ENCODE results near the gene PLAAT1.

The PLAAT1 gene

DNA sequence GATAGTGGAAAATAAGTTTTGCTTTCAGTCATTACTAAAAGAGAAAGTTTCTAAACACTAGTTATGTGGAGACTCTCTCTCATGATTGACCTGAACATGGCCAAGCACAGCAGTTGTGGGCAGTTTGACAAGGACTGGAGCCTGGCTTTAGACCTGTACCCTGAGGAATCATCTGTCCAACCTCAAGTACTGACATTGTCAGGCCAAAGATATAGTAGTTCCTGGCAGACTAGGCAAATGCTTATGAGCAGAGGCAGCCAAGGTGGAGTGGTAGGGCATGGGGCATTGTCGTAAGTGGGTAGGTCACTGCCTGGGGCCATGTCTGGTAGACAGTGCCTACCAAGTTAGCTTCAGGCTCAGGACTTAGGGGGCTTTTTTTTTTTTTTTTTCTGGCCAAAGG is 20.9 kb downstream of the PLAAT1 start:
- DNase-seq: no peak

- no peak for DNase-seq
Measured at GRCh38 chr3:193262707-193263106, 21.7 kb downstream of the PLAAT1 start.

- no peak for DNase-seq
Measured at GRCh38 chr3:193269343-193270028, 28.5 kb downstream of the PLAAT1 start.

DNA sequence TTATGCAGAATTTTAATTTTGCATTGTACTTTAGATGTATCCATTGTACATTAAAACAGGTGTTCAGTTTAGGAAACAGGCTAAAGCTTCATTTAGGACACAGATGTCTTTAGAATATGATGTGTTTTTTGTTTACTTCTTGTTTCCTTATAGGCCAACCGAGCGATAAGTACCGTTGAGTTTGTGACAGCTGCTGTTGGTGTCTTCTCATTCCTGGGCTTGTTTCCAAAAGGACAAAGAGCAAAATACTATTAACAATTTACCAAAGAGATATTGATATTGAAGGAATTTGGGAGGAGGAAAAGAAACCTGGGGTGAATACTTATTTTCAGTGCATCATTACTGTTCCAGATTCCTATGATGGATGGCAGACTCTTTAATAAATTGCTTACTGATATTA is 29.4 kb downstream of the PLAAT1 start:
- no peak for DNase-seq

- no peak for DNase-seq
Measured at GRCh38 chr3:193271101-193271840, 30.2 kb downstream of the PLAAT1 start.

GRCh38 chr3:193292386-193292785 is 51.4 kb downstream of the PLAAT1 start:
- DNase-seq: no peak

- no peak for DNase-seq
Measured at GRCh38 chr3:193295985-193296384, 55.0 kb downstream of the PLAAT1 start.

GRCh38 chr3:193297421-193297820 is 56.4 kb downstream of the PLAAT1 start:
- DNase-seq: no peak

- DNase-seq: no peak
Measured at GRCh38 chr3:193301433-193301832, 60.4 kb downstream of the PLAAT1 start.

DNA sequence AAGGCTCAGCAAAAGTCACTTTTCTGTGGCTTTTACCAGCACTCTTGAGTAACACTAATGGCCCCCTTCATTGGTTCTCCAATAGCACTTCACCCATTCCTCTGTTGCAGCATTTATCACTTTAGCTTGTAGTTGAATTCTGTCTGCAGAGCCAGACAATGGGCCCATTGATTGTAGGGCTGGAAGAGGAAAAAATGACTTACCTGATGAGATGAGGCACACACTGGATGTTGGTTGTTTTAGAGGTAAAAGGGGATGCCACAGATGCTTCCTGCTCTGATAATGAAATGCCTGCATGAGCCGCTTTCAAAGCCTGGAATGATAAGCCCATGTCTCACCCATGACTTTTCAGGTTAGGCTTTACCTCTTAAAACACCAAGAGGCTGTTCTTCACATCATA is 64.3 kb downstream of the PLAAT1 start:
- DNase-seq: no peak

GRCh38 chr3:193310914-193311723 is 70.1 kb downstream of the PLAAT1 start:
- DNase-seq: no peak

DNA sequence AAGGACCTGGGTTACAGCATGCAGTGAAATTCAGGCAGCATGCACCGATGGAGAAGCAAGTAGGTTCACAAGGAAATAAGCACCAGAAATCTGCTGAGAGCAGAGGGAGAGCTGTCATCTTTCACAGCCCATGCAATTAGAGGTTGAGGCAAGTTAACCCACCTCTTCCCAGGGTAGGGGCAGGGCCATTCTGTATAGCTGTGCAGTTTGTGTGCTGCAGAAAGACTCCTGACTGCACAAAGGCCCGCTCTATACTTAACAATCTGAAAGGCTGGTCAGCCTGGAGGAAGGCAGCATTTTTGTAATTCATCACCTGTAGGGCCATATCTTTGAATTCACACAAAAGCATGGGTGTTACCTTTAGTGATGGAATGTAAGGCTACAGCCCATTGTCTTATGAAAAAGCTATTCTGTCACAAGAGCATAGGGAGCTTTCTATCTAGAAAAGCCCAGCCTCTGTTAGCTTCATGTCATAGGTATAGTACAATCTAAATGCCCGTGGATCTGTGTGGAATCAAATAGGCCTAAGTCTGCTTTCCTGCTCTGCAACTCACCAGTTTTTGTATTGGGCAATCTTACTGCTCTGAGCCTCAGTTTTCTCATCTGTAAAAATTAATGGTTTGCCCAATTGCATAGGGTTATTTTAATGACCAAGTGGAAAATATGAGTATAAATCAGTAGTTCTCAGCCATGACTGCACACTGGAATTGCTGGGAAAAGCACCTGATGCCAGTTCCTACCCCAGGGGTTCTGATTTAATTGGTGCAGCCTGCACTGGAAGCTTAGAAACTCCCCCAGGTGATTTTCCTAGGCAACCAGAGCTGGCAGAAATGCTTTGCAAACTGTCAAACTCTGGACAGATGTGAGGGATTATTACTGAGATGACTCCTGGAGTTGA is 72.3 kb downstream of the PLAAT1 start:
- DNase-seq: no peak

DNA sequence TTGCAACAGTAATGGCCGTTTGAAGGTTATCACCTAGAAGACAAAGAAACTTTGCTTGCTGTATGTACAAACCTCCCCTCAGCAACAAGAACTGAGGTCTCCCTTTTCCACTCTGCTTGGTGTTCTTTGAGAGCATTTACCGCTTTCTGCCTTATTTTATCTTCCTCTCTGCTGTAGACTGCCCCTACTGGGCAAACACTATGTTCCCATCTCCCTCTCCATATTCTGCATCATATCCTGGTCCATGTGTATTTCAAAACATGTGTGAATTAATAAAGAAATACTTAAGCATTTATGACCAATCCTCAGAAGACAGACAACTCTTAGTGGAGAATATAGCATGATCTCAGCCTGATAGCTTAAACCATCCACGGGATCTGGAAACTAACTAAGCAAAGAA is 73.1 kb downstream of the PLAAT1 start:
- DNase-seq: no peak

DNA sequence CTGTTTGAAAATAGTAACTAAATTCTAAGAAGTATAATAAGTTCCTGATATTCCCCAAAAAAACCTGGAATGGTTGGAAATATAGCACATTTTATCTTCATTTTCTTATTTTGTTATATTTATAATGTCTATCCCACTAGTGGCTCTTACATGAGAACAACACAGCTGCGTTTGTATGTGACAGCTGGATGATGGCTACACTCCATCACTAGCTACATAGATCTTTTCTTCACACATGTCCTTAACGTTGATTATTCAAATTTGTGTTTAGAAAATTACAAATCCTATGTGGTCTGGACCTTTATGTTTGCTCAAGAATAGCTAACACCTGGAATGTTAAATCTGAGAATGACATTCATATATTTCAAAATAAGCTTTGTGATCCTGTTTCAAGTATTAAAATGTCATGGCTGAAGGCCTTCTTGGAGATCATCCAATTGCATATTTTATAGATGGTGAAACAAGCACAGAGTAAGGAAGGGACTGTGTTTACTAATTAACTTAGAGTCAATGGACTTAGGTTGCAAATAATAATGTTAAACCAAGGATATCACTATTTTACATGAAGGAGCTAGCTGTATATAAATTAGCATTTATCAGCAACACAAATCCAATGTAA is 76.8 kb downstream of the PLAAT1 start:
- DNase-seq: no peak

All from activated CD8-positive, alpha-beta memory T cell treated with anti-CD3 and anti-CD28 coated beads, Interleukin-2, amount 50 U/mL, for 4 hours (primary cell).